ENCODE results near the gene SYNPO. TPM values are rescaled to one million over a fixed set of nuclear protein-coding genes. Genes with fewer than 3 reads are reported as not detected.

Gene SYNPO
- total RNA-seq, 1 donor from 2014 or later: 0.41 TPM

- no peaks in the 10 kb centered on the region for H3K79me2 ChIP-seq (ENCODE audit: low read depth)
- no peak overlapping the region for H3K4me3 ChIP-seq
- H3K4me1 ChIP-seq: no peaks in the 10 kb centered on the region
- H3K36me3 ChIP-seq: no peaks in the 10 kb centered on the region
- no peak overlapping the region for H3K4me2 ChIP-seq
- no peak for DNase-seq (ENCODE audit: low spot score)
- no peaks in the 10 kb centered on the region for H3K36me3 Mint-ChIP-seq
- no peaks in the 10 kb centered on the region for H3K9me3 Mint-ChIP-seq
- H3F3A ChIP-seq (ENCODE audit: low read depth): peaks cover 6% of the 10 kb centered on the region
- no peak overlapping the region for H3K27ac ChIP-seq
- no peak overlapping the region for H3K4me3 Mint-ChIP-seq
- H3K9ac ChIP-seq: no peak overlapping the region
- no peak overlapping the region for H2AFZ ChIP-seq (replicated peaks)
- no peaks in the 10 kb centered on the region for H3K27me3 ChIP-seq
- H3K27me3 Mint-ChIP-seq (ENCODE audit: insufficient read depth, low read depth): peaks cover 4% of the 10 kb centered on the region
- no peaks in the 10 kb centered on the region for H3K9me3 ChIP-seq (ENCODE audit: low read depth)
- peaks cover 6% of the 10 kb centered on the region for H3K4me1 Mint-ChIP-seq
- H4K20me1 ChIP-seq (ENCODE audit: low read depth): no peaks in the 10 kb centered on the region
- TF ChIP-seq CTCF (IDR thresholded peaks at IDR 0.05) (no peak), EZH2 (IDR thresholded peaks at IDR 0.05) (no peak), EZH2phosphoT487 (IDR thresholded peaks at IDR 0.05) (no peak)
- no peak overlapping the region for H3K27ac Mint-ChIP-seq
These were observed 34.0 kb upstream of the SYNPO start for GRCh38 chr5:150606476-150606875.

GRCh38 chr5:150607105-150607504, 33.4 kb upstream of the SYNPO start:
- Histone ChIP-seq H3K79me2 (ENCODE audit: low read depth) (no peaks in the 10 kb centered on the region), H3K4me2 (no peak overlapping the region), H3F3A (ENCODE audit: low read depth) (peaks cover 6% of the 10 kb centered on the region), H3K4me1 (no peaks in the 10 kb centered on the region), H4K20me1 (ENCODE audit: low read depth) (no peaks in the 10 kb centered on the region), H3K36me3 (no peaks in the 10 kb centered on the region), H2AFZ (replicated peaks) (no peak overlapping the region), H3K4me3 (no peak overlapping the region), H3K9me3 (ENCODE audit: low read depth) (no peaks in the 10 kb centered on the region), H3K27ac (no peak overlapping the region), H3K9ac (no peak overlapping the region), H3K27me3 (no peaks in the 10 kb centered on the region)
- Mint-ChIP-seq H3K27me3 (ENCODE audit: insufficient read depth, low read depth) (peaks cover 3% of the 10 kb centered on the region), H3K4me1 (peaks cover 6% of the 10 kb centered on the region), H3K36me3 (no peaks in the 10 kb centered on the region), H3K4me3 (no peak overlapping the region), H3K9me3 (no peaks in the 10 kb centered on the region), H3K27ac (no peak overlapping the region)
- no peak for DNase-seq (ENCODE audit: low spot score)
- no peak for TF ChIP-seq EZH2phosphoT487 (IDR thresholded peaks at IDR 0.05)
- no peak for TF ChIP-seq CTCF (IDR thresholded peaks at IDR 0.05)
- no peak for TF ChIP-seq EZH2 (IDR thresholded peaks at IDR 0.05)

- Mint-ChIP-seq H3K9me3 (no peaks in the 10 kb centered on the region), H3K4me3 (no peak overlapping the region), H3K36me3 (no peaks in the 10 kb centered on the region), H3K27me3 (ENCODE audit: insufficient read depth, low read depth) (peaks cover 2% of the 10 kb centered on the region), H3K27ac (peak overlapping the region; percentile 36), H3K4me1 (peaks cover 4% of the 10 kb centered on the region)
- no peaks in the 10 kb centered on the region for H3K27me3 ChIP-seq
- H3K27ac ChIP-seq: no peak overlapping the region
- H3F3A ChIP-seq (ENCODE audit: low read depth): peaks cover 6% of the 10 kb centered on the region
- H4K20me1 ChIP-seq (ENCODE audit: low read depth): no peaks in the 10 kb centered on the region
- no peak for DNase-seq (ENCODE audit: low spot score)
- no peak overlapping the region for H2AFZ ChIP-seq (replicated peaks)
- H3K9ac ChIP-seq: no peak overlapping the region
- H3K4me1 ChIP-seq: no peaks in the 10 kb centered on the region
- H3K36me3 ChIP-seq: no peaks in the 10 kb centered on the region
- no peak overlapping the region for H3K4me2 ChIP-seq
- H3K4me3 ChIP-seq: no peak overlapping the region
- no peaks in the 10 kb centered on the region for H3K9me3 ChIP-seq (ENCODE audit: low read depth)
- TF ChIP-seq EZH2 (IDR thresholded peaks at IDR 0.05): no peak
- TF ChIP-seq CTCF (IDR thresholded peaks at IDR 0.05): no peak
- no peak for TF ChIP-seq EZH2phosphoT487 (IDR thresholded peaks at IDR 0.05)
- no peaks in the 10 kb centered on the region for H3K79me2 ChIP-seq (ENCODE audit: low read depth)
These were observed 32.5 kb upstream of the SYNPO start for GRCh38 chr5:150607991-150608390.

All from neural progenitor cell (in vitro differentiated cells).